GM12891 (cell line): ENCODE results near the gene ATL1.

ENCODE experiments used
- POLR2A ChIP-seq: IDR thresholded peaks from 2 replicates; pipeline ENCODE4 v1.6.1; 2011; ENCODE audit warnings: low read depth, low read length, control low read depth
- POLR2AphosphoS5 ChIP-seq: IDR thresholded peaks from 2 replicates; pipeline ENCODE4 v1.6.1; 2011; ENCODE audit warnings: low read depth, low read length, control low read depth
- TAF1 ChIP-seq: IDR thresholded peaks from 2 replicates; pipeline ENCODE4 v1.6.1; 2011; ENCODE audit warnings: low read depth, low read length, control low read depth

DNA sequence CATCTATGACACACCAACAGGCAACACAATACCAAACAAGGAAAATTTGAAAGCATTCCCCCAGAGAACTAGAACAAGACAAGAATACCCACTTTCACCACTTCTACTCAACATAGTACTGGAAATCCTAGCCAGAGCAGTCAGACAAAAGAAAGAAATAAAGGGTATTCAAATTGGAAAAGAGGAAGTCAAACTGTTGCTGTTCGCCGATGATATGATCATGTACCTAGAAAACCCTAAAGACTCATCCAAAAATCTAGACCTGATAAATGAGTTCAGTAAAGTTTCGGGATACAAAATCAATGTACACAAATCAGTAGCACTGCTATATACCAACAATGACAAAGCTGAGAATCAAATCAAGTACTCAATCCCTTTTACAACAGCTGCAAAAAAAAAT lies 8.1 kb upstream of the ATL1 start:
- TF ChIP-seq POLR2AphosphoS5 (no peak), POLR2A (no peak), TAF1 (no peak)
